Hindlimb muscle (tissue), 1 donor: ENCODE measurements around the gene CCDC97. TPM values are rescaled to one million over a fixed set of nuclear protein-coding genes. Genes with fewer than 3 reads are reported as not detected.

Source experiments
- DNase-seq: peaks from one replicate; pipeline ENCODE4 v3.0.0-alpha.2; 2013
- polyA plus RNA-seq: library from polyadenylated mRNA; unstranded; fragments of 120-200 nt; gene quantifications from one replicate; pipeline ENCODE4 v1.2.1, GENCODE V29; 2013; ENCODE audit not compliant: insufficient read length

CCDC97 gene
- polyA plus RNA-seq, 1 donor: 39.8 TPM

GRCh38 chr19:41298348-41298964, 11.5 kb upstream of the CCDC97 start:
- peak; percentile 85 for DNase-seq

- DNase-seq: no peak
Measured at GRCh38 chr19:41299046-41299754, 10.8 kb upstream of the CCDC97 start.

- DNase-seq: no peak
Measured at GRCh38 chr19:41299755-41300089, 10.2 kb upstream of the CCDC97 start.

GRCh38 chr19:41300555-41300954, 9.4 kb upstream of the CCDC97 start:
- no peak for DNase-seq

- no peak for DNase-seq
Measured at GRCh38 chr19:41302624-41303351, 7.2 kb upstream of the CCDC97 start.

- no peak for DNase-seq
Measured at GRCh38 chr19:41303954-41304353, 6.0 kb upstream of the CCDC97 start.

- DNase-seq: no peak
Measured at GRCh38 chr19:41304706-41305483, 5.1 kb upstream of the CCDC97 start.

GRCh38 chr19:41305927-41306793, 3.8 kb upstream of the CCDC97 start:
- DNase-seq: no peak

- DNase-seq: no peak
Measured at GRCh38 chr19:41307090-41307875, 2.7 kb upstream of the CCDC97 start.

GRCh38 chr19:41307954-41308449, 2.0 kb upstream of the CCDC97 start:
- no peak for DNase-seq

- DNase-seq: peak; percentile 91
Measured at GRCh38 chr19:41308450-41309179, 1.4 kb upstream of the CCDC97 start.

GRCh38 chr19:41309180-41310032, 566 bp upstream of the CCDC97 start:
- DNase-seq: no peak

- DNase-seq: no peak
Measured at GRCh38 chr19:41311072-41311471, 1.1 kb downstream of the CCDC97 start.

GRCh38 chr19:41311613-41312012, 1.6 kb downstream of the CCDC97 start:
- DNase-seq: no peak

- no peak for DNase-seq
Measured at GRCh38 chr19:41316306-41316920, 6.4 kb downstream of the CCDC97 start.

- no peak for DNase-seq
Measured at GRCh38 chr19:41318696-41319499, 8.9 kb downstream of the CCDC97 start.

GRCh38 chr19:41319500-41320184, 9.7 kb downstream of the CCDC97 start:
- DNase-seq: no peak
